AG20443 (cell line): Measurements from ENCODE around the gene ANKAR.
"Not testable (repeated sequence)": the region's sequence is repeated elsewhere in the genome, so short reads cannot be mapped to it uniquely, and the experiment has no call there.

Experiments
- DNase-seq: peaks from one replicate; pipeline ENCODE4 v3.0.0; 2012; ENCODE audit warnings: low spot score, mixed read lengths

ANKAR gene, protein sequence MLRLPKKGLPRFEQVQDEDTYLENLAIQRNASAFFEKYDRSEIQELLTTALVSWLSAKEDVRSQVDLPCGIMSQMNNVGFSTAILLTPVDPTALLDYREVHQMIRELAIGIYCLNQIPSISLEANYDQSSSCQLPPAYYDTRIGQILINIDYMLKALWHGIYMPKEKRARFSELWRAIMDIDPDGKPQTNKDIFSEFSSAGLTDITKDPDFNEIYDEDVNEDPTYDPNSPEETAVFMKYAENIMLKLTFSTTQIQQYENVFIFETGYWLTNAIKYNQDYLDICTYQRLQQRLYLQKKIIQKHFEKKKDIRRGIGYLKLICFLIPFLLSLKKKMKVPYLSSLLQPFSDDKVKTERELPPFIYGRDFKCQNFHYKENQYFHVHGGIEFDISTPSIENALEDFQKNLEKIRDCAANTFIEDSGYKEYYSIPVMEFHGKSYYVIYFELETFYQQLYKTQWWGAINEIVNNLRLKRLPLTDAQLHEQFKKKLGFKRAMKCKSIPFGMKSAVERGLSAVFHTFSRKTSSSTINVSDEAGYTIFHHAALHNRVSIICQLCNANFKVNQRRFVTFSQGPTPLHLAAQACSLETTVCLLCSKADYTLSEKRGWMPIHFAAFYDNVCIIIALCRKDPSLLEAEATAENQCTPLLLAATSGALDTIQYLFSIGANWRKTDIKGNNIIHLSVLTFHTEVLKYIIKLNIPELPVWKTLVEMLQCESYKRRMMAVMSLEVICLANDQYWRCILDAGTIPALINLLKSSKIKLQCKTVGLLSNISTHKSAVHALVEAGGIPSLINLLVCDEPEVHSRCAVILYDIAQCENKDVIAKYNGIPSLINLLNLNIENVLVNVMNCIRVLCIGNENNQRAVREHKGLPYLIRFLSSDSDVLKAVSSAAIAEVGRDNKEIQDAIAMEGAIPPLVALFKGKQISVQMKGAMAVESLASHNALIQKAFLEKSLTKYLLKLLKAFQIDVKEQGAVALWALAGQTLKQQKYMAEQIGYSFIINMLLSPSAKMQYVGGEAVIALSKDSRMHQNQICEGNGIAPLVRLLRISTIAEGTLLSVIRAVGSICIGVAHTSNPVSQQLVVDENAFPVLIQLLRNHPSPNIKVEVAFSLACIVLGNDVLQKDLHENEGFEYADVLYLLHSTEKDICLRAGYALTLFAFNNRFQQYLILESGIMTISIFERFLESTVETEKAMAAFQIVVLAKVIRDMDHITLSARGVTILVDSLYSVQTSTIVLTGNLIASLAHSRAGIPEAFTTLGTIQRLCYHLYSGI (N-terminal part only)

DNA sequence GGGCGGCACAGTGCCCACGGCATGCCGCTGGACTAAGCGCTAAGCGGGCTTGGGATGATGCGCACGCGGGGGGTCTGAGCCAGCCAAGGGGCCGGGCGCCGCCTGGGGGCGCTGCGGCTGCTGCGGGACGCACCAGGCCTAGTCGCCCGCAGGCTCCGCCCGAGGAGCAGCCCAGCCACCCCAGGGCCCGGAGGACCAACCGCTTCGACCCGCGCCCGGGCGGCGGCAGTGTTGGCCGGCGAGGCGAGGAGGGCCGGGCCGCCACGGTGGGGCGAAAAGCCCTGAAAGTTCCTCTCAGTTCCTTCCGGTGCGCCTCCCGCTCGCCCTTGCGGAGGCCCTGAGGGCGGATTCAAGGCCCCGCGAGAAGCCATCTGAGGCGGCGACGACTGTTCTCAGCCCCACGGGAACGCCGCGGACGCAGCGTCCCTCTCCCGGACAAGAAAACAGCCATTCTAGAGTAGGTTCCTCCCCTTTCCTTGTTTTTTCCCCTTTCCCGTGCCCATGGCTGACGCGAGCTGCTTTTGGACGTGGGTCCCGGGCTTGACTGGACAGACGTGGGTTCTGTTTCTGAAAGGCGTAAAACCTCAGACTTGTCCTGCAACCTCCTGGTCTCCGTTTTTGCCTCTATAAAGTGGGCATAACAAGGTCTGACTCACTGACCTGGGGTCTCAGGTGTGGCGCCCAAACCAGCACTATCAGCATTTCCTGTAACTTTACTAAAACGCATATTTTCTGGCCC is at the start of gene ANKAR:
TSS of gene ANKAR (plus strand) at position 297 of the 739 bp plus-strand sequence. CDS start 1,821 bp downstream, outside the sequence.
- DNase-seq: peak; percentile 96

DNA sequence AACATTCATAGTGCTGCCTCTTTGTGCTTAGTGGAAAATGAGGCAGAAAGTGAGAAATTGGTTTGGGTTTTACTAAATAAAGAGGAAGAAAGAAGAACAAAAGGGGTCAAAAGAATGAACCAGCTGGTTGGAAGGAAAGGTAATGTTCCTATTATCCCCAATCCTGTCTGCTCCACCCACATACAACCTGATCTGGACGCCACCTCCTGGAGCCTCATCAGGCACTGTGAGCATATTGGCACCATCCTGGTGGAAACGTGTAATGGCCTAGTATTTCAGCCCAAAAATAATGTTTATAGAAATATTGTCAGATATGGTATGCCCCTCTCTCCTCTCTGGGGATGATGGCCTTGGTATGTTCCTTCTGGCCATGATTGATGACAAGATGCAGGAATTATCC is 48.8 kb upstream of the ANKAR start:
- DNase-seq: no peak

DNA sequence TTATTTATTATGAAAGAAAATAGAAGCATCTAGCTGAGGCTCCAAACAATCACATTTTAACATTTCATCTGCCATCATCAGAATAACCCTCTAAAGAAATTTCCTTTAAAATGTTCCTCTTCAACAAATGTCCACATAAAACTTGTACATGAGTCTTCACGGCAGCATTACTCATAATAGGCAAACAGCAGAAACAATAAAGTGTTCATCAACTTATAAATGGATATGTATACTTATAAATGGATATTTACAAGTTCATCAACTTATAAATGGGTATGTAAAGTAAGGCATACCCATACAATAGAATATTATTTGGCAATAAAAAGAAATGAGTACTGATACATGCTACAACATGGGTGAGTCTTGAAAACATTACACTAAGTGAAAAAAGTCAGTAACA is 46.7 kb upstream of the ANKAR start:
- DNase-seq: no peak

DNA sequence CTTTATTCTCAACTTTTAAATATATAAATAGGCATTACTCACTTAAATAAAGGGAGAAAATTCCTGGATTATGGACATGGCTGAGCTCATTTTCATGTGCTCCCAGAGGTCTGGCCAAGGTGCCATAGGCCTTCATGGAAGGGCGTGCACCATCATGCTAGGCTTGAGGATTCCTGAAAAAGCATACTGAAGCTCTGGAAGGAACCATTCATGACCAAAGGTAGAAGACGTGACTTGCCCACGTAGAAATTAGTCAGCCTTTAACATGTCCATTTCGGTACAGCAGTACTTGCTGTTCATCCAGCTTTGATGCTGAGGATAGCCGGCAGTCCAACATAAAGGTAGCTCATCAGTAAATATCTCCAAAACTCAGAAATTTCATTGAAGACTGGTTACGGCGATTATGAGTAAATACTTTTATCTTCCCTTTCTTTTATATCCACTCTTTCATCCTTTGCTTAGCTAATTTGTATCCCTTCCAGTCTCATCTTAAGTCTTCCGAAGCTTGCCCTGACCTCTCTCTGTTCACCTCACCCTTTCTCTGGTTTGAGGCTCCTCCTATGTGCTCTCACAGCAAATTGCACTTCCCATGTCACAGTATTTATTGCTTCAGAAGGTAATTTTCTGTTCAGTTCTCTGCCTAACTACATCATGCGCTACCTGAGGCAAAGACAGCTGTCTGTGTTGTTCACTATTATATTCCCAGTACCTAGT is 45.5 kb upstream of the ANKAR start:
- DNase-seq: no peak

DNA sequence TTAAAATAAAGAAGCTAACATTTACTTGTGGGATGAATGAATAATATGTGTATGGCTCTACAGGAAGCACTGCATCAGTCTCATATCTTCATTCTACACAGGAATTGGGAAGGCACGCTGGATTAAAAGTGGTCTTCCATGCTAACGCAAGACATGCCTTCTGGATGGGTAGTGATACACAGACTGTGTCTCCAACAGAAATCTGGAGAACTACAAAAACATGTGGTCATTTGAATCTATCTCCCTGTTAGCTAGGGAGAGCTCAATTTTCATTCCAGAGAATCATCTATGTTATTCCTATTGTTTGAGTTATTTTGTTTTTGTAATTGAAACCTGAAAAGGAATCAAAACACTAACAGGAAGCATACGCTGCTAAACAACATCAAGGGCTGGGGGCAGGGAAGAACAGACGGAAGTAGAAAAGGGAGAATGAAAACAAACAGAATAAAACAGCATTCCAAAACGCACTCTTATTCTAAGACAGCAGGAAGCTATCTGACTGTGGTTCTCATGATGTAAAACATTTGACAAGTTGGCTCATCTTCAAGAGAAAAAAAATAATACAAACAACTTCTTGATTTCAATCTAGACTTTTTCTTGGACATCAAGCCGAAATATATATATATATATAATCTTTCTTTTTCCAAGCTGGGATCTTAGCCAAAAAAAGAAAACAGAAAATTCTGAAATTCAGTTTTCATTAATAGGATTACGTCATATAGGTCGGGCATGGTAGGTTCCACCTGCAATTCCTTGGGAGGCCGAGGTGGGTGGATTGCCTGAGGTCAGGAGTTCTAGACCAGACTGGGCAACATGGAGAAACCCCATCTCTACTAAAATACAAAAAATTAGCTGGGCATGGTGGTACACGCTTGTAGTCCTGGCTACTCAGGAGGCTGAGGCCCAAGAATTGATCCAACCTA is 44.7 kb upstream of the ANKAR start:
- DNase-seq: peak; percentile 21

DNA sequence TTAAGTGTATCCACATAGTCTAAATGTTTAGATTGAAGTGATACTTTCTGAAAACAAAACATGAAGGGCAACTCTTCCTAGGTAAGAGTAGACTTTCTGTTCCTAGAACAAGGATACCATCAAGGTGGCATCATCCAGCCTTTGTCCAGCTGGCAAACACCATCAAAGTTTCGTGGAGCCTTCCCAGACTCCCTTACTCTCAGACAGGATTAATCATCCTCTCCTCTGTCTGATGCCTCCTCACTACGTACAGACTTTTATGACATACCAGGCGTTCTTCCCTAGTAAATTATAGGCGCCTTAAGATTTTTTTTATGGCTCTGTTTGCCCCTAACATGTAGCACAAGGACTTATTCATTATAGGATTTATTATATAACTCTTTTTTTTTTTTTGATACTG is 42.6 kb upstream of the ANKAR start:
- no peak for DNase-seq

DNA sequence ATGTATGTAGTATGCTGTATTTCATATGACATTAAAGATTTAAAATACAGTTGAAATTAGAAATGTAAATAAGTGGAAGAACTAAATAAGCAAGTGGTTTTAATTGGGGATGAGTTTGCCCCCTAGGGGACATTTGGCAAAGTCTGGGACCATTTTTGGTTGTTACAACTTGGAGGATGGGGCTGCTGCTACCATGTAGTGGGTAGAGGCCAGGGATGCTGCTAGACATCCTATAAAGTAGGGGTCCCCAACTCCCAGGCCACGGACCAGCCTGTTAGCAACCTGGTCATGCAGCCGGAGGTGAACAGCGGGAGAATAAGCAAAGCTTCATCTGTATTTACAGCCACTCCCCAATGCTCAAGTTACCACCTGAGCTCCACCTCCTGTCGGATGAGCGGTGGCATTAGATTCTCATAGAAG is 41.1 kb upstream of the ANKAR start:
- no peak for DNase-seq

DNA sequence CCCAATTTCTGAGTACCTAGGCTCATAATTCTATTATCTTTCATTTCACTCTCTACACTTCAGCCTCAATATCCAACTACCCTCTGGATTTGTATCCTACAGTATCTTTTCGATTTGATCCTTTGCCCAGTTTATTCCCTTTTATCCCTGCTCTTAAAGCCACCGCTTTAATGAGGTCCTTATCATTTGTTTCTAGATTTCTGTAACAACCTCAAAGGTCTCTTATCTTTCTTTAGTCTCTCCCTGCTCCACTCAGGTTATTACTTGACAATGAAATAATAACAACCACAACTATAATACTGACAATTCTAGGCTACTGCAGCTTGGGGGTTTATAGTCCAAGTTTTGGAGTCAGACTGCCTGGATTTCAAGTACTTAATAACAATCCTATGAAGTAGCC is 39.1 kb upstream of the ANKAR start:
- DNase-seq: no peak

DNA sequence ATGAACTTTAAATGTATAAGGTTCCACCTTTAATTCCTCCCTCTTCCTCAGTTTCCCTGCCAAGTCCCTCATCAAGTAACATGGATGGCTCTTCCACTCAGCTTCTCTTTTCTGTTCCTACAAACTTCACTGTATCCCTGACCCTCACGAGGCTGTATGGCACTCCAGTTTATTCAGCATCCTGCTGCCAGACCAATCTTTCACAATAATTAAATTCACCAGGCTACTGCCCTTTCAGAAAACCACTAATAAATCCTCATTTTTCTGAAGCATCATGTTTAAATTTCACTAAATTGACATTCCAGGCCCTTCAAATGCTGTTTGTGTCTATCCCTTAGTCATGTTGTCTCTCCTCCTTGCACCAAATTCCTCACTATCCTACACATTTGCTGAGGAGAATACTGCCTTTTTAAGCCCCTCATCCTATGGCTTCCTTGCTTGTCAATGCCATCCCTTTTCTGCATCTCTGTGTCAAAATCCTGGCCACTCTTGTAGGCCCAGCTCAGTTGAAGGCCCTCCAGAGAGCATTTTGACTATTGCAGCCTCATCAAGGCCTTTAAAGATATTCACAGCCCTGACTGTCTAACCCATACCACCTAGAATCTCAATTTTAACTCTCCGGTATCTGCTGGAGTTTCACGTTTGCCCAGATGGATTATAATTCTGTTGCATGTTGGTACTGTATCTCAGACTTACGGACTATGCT is 36.0 kb upstream of the ANKAR start:
- no peak for DNase-seq

DNA sequence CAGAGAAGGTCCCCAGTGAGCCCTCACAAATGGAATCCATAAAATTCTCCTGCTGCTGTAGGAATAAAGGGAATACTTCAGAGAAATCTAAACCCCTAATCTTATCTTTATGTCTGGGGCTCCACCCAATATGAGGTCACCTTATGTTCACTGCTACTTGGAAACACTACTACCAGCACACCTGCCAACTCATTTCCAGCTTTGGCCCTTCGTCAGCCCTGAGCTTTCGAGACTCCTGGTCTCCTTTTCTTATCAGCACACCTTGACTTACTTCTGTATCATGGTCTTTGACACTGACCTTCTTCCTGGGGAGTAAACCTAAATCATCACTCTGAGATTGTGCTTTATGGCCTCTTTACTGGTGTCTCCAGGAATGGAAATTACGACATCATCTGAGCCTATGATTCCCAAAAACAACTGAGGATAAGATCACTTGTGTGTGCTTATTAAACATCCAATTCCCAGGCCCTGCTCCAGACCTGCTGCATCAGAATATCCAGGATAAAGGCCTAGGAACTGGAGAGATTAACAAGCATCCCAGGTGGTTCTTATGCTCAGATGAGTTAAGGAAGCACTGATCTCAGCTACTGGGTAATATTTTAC is 35.4 kb upstream of the ANKAR start:
- no peak for DNase-seq

DNA sequence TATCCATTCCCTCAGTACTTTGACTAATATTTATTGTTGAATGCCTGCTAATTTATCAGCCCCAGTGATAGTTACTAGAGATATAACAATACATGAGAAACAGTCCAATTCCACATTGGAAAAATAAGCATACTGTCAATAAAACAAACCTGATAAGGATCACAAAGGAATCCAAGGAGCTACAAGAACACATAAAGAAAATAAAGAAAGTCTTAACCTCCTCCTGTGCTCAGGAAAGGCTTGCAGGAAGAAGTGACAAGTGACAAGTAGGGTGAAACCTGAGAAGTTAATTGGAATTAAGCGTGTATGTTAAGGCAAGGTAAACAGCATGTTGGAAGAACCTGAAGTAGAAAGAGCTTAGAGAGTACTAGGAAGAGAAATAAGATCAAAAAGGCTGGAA is 33.5 kb upstream of the ANKAR start:
- DNase-seq: no peak

DNA sequence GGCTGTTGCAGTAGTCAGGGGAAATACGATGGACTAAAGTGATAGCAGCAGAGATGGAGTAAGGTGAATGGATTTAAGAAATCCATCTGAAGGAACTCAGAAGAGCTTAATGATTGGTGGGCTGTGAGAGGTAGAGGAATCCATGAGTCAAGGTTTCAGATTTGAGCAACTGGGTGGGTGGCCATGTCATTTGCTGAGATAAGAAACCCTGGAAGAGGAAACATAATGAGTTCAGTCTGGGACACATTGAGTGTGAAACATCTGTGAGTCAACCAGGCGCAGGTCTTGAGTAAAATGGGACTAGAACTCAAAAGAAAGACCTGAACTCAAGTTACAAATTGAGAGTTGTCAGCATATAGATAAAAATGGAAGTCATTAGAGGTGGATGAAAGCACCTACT is 32.9 kb upstream of the ANKAR start:
- DNase-seq: no peak

DNA sequence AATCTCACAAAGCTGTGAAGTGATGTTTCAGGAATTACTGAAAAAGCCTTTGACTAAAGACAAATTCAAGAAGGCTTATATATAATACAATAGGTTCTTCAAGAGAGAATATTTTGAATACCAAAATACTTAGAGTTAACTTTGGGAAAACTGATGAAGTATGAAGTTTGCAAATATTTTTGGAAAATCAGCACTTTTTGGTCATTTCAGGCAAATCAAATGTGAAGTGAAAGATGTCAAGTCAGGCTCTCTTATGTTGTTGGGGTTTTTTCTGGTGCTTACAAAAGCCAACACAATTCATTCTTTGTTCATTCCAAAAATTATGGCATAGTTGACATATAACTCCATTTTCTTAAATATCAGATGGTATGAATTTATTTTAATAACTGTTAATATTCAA is 27.9 kb upstream of the ANKAR start:
- DNase-seq: no peak

DNA sequence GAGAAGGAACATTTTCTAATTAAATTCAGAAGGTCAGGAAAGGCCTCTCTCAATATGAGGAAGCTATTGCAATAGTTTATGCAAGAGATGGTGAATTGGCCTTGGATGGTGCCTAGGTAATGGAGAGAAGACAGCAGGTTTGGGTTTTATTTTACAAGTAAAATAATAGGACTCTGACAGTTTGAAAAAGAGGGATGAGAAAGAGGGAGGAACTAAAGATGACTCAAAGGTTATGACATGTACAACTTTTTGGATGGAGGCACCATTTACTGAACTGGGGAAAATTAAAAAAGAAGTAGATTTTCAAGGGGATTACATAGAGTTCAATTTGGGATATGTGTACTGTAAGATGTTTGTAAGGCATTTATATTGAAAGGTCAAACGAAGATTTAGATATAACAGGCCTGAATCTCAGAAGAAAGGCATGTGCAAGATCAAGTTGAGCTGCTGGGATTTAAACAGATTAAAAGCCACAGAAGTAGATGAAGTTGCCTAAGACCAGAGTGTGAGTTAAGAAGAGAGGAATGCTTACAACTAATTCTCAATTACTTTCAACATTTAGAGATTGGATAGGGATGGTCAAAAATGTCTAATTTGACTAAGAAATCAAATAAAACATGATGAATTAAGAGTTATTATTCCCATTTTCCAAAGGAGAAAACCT is 25.5 kb upstream of the ANKAR start:
- DNase-seq: peak; percentile 18

DNA sequence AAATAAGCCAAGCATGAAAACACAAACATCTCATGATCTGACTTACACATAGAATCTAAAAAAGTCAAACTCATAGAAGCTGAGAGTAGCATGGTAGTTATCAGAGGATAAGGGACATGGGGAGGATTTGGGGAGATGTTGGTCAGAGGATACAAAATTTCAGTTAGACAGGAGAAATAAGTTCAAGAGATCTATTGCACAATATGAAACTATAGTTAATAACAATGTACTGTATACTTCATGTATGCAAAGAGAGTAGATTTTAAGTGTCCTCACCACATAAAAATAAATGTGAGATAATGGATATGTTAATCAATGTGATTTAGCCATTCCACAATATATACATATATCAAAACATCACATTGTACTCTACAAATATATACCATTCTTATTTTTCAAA is 23.2 kb upstream of the ANKAR start:
- DNase-seq: no peak

DNA sequence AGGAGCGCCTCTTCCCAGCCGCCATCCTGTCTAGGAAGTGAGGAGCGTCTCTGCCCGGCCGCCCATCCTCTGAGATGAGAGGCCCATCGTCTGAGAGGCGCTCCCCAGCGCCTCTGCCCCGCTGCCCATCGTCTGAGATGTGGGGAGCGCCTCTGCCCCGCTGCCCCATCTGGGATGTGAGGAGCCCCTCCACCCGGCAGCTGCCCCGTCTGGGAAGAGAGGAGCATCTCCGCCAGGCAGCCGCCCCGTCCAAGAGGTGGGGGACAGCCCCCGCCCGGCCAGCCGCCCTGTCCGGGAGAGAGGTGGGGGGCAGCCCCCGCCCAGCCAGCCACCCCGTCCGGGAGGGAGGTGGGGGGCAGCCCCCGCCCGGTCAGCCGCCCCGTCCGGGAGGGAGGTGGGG is 21.0 kb upstream of the ANKAR start:
- DNase-seq: not testable (repeated sequence)

DNA sequence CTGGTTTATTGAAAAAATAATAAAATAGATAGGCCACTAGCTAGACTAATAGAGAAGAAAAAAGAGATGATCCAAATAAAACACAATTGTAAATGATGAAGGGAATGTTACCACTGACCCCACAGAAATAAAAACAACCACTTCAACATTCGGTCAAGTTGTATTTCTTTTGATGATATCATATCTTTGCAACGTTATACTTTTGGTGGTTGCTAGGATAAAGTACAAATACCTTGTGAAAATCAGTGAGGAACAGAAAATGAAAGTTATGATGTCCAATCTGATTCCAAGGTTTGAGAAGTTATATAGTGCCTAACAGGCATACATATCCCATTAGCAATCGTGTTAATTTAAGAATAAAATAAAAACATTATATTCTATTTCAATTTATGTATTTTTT is 19.8 kb upstream of the ANKAR start:
- no peak for DNase-seq

DNA sequence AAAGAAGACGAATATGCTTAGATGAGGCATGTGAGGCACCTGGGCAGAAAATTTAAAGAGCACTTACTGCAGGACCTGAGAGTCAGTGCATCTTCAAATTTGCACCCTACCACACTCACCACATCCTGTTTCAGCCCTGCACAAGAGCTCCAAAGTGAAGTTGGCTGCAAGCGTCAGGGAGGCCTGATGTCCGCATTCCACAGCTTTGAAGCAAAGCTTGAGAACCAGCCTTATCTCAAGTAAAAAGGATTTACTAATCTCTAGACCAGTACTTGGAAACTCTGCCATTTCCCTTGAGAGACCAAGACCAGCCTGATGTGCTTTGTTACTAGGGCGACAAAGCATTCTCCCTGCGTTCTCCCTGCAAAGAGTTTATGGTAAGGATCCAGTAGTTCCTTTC is 16.6 kb upstream of the ANKAR start:
- no peak for DNase-seq
